Osteoblast (primary cell): ENCODE results near the gene GOLPH3. TPM values are rescaled to one million over a fixed set of nuclear protein-coding genes. Genes with fewer than 3 reads are reported as not detected.
"Not testable (repeated sequence)": the region's sequence is repeated elsewhere in the genome, so short reads cannot be mapped to it uniquely, and the experiment has no call there.

Experiments
- DNase-seq: peaks from one replicate; pipeline ENCODE4 v3.0.0; 2011; ENCODE audit warnings: low spot score, mixed read lengths; ENCODE audit not compliant: insufficient read length; ENCODE audit errors: missing footprints
- H2AFZ ChIP-seq: 2 replicates; pipeline ENCODE4 v1.6.0; 2011; ENCODE audit warnings: mild to moderate bottlenecking, low read length
- H3K27ac ChIP-seq: 2 replicates; pipeline ENCODE4 v1.5.1; 2011; ENCODE audit warnings: mild to moderate bottlenecking, low read depth, low read length, moderate library complexity
- H3K27me3 ChIP-seq: 2 replicates; pipeline ENCODE4 v1.6.0; 2012; ENCODE audit warnings: mild to moderate bottlenecking, control low read depth, inconsistent platforms, low read length, moderate library complexity; ENCODE audit not compliant: insufficient read depth
- H3K36me3 ChIP-seq: 2 replicates; pipeline ENCODE4 v1.5.1; 2011; ENCODE audit warnings: mild to moderate bottlenecking, low read length, control low read depth, moderate library complexity; ENCODE audit not compliant: insufficient read depth
- H3K4me1 ChIP-seq: 2 replicates; pipeline ENCODE4 v1.5.1; 2011; ENCODE audit warnings: mild to moderate bottlenecking, low read length, control low read depth, moderate library complexity; ENCODE audit not compliant: insufficient read depth
- H3K4me2 ChIP-seq: 2 replicates; pipeline ENCODE4 v1.6.0; 2011; ENCODE audit warnings: mild to moderate bottlenecking, low read length; ENCODE audit not compliant: insufficient read depth
- H3K4me3 ChIP-seq: fragments of 200-600 bp; sonication (generic); 3 replicates; pipeline ENCODE4 v1.5.1; 2012; ENCODE audit warnings: mild to moderate bottlenecking, low read length, inconsistent platforms; ENCODE audit not compliant: insufficient read depth
- H3K79me2 ChIP-seq: 2 replicates; pipeline ENCODE4 v1.6.0; 2012; ENCODE audit warnings: mild to moderate bottlenecking, low read length, control low read depth, inconsistent platforms; ENCODE audit not compliant: insufficient read depth
- H3K9me3 ChIP-seq: 2 replicates; pipeline ENCODE4 v1.5.1; 2011; ENCODE audit warnings: low read depth, low read length, control low read depth
- H4K20me1 ChIP-seq: 2 replicates; pipeline ENCODE4 v1.6.0; 2012; ENCODE audit warnings: mild to moderate bottlenecking, low read length, control low read depth; ENCODE audit not compliant: insufficient read depth
- CTCF ChIP-seq: IDR thresholded peaks from 2 replicates; pipeline ENCODE4 v1.5.1; 2011; ENCODE audit warnings: mild to moderate bottlenecking, low read depth, low read length, moderate library complexity; ENCODE audit errors: extremely low read depth
- total RNA-seq: library from RNA; depleted of rRNA; stranded (reverse); fragments of >200 nt; gene quantifications from 2 replicates; pipeline ENCODE4 v1.2.3, GENCODE V29; 2012

GOLPH3 gene
- total RNA-seq, 1 donor: 83.2 TPM

- Histone ChIP-seq H3K27me3 (no peaks in the 10 kb centered on the region), H3K79me2 (no peaks in the 10 kb centered on the region), H4K20me1 (no peaks in the 10 kb centered on the region), H3K4me1 (no peaks in the 10 kb centered on the region), H3K4me2 (no peak overlapping the region), H3K27ac (no peak overlapping the region), H3K4me3 (no peak overlapping the region), H3K36me3 (no peaks in the 10 kb centered on the region), H2AFZ (no peak overlapping the region), H3K9me3 (no peaks in the 10 kb centered on the region)
- no peak for TF ChIP-seq CTCF
- DNase-seq: no peak
These were observed 8.4 kb upstream of the GOLPH3 start for GRCh38 chr5:32182463-32183063.

- Histone ChIP-seq H3K27ac (peak overlapping the region; percentile 99), H3K9me3 (no peaks in the 10 kb centered on the region), H3K79me2 (peaks cover 67% of the 10 kb centered on the region), H3K4me2 (peak overlapping the region; percentile 91), H2AFZ (peak overlapping the region; percentile 65), H3K4me1 (peaks cover 25% of the 10 kb centered on the region), H3K4me3 (peak overlapping the region; percentile 98), H3K36me3 (peaks cover 31% of the 10 kb centered on the region), H4K20me1 (peaks cover 43% of the 10 kb centered on the region), H3K27me3 (no peaks in the 10 kb centered on the region)
- TF ChIP-seq CTCF: no peak
- peak; percentile 88 for DNase-seq
These were observed 680 bp downstream of the GOLPH3 start for GRCh38 chr5:32173267-32174010.

- no peaks in the 10 kb centered on the region for H3K27me3 ChIP-seq
- peaks cover 25% of the 10 kb centered on the region for H3K4me1 ChIP-seq
- DNase-seq: no peak
- no peaks in the 10 kb centered on the region for H3K9me3 ChIP-seq
- no peak for TF ChIP-seq CTCF
- no peak overlapping the region for H2AFZ ChIP-seq
- H3K36me3 ChIP-seq: peaks cover 36% of the 10 kb centered on the region
- peaks cover 73% of the 10 kb centered on the region for H3K79me2 ChIP-seq
- peak overlapping the region; percentile 99 for H3K27ac ChIP-seq
- H3K4me2 ChIP-seq: peak overlapping the region; percentile 76
- peaks cover 49% of the 10 kb centered on the region for H4K20me1 ChIP-seq
- peak overlapping the region; percentile 98 for H3K4me3 ChIP-seq
These were observed 1.2 kb downstream of the GOLPH3 start for GRCh38 chr5:32172923-32173266.

GRCh38 chr5:32172186-32172911 lies 1.8 kb downstream of the GOLPH3 start:
- peak overlapping the region; percentile 99 for H3K27ac ChIP-seq

More at GRCh38 chr5:32172186-32172911, 1.8 kb downstream of the GOLPH3 start:
- Histone ChIP-seq H3K36me3 (peaks cover 41% of the 10 kb centered on the region), H4K20me1 (peaks cover 53% of the 10 kb centered on the region), H3K4me3 (peak overlapping the region; percentile 98), H3K4me1 (peaks cover 25% of the 10 kb centered on the region), H3K4me2 (peak overlapping the region; percentile 76), H3K79me2 (peaks cover 78% of the 10 kb centered on the region)
- not testable (repeated sequence) for DNase-seq, H3K9me3 ChIP-seq, H3K27me3 ChIP-seq, H2AFZ ChIP-seq
